ENCODE measurements around the gene NUMA1.

Gene NUMA1

DNA sequence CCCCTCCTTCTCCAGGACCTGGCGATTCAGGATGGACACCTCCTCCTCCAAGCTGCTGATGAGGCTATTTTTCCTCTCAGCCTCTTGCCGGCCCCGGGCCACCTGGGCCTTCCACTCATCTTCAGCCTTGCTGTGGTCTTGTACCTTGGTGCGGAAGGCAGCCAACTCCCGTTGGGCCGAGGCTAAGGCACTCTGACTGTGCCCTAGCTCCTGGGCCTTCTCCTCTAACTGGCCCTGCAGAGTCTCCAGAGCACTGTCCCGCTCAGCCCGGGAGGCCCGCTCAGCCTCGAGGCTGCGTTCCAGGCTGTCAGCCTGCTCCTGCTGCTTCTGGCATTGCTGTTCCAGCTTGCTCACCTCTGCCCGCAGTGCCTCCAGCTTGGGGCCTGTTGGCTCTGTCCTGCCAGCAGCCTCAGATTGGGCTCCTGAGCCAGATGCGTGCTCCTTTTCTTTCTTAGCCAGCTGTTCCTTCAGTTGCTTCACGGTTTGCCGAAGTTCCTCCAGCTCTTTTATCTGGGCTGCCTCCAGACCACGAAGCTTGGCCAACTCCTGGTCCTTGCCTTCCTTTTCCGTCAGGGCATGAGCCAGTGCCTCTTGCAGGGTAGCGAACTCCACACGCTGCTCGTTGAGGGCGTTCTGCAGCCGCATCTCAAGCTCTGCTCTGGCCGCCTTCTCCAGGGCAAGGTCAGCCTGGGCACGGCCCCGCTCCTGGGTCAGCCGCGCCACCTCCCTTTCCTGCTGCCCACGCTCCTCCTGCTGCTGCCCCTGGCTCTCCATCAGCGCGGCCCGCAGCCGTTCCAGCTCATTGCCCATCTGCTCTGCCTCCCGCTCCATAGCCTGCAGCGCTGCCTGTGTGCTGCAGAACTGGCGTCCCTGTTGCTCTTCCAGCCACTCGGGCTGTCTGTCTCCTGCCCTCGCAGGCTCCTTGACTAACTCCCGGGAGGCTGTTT is 66.3 kb downstream of the NUMA1 start:
- DNase-seq: no peak

- peak; percentile 65 for DNase-seq
Observed at GRCh38 chr11:72012897-72013721, 67.2 kb downstream of the NUMA1 start.

GRCh38 chr11:72012091-72012630 is 68.2 kb downstream of the NUMA1 start:
- DNase-seq: no peak

DNA sequence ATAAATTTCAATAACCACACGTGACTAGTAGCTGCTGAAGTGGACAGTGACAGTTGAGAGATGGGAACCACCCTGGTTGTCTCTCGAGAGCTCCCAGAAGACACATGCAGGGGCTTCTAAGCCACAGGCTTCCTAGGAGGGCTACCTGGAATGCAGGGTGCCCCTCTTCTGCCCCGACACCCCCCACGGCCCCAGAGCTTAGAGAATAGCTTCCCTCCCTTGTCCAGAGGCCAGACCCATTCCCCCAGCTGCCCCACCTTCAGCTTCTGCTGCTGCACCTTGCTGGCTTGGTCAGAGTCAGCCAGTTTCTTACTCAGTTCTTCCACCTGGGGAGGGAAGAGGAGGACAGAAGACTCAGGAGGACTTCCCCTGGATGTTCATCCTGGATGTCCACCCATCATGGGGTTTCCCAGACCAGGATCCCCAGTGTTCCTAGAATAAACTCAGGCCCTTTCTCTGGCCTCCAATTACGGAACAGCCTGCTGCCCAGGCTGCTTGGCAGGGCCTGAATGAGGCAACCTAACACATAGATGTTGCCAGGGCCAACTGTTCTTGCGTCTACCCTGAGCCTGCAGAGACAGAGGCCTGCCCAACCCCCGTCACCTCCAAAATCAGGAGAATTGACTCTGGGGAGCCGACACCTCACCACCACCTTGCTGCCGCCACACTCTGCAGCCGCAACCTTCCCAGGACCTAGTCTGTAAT is 69.7 kb downstream of the NUMA1 start:
- no peak for DNase-seq

GRCh38 chr11:72009156-72009555 is 71.2 kb downstream of the NUMA1 start:
- DNase-seq: no peak

- no peak for DNase-seq
Observed at GRCh38 chr11:72008728-72009127, 71.6 kb downstream of the NUMA1 start.

GRCh38 chr11:72007587-72007986 is 72.8 kb downstream of the NUMA1 start:
- no peak for DNase-seq

- DNase-seq: no peak
Observed at GRCh38 chr11:72007089-72007476, 73.3 kb downstream of the NUMA1 start.

GRCh38 chr11:72006309-72007088 is 73.8 kb downstream of the NUMA1 start:
- no peak for DNase-seq

DNA sequence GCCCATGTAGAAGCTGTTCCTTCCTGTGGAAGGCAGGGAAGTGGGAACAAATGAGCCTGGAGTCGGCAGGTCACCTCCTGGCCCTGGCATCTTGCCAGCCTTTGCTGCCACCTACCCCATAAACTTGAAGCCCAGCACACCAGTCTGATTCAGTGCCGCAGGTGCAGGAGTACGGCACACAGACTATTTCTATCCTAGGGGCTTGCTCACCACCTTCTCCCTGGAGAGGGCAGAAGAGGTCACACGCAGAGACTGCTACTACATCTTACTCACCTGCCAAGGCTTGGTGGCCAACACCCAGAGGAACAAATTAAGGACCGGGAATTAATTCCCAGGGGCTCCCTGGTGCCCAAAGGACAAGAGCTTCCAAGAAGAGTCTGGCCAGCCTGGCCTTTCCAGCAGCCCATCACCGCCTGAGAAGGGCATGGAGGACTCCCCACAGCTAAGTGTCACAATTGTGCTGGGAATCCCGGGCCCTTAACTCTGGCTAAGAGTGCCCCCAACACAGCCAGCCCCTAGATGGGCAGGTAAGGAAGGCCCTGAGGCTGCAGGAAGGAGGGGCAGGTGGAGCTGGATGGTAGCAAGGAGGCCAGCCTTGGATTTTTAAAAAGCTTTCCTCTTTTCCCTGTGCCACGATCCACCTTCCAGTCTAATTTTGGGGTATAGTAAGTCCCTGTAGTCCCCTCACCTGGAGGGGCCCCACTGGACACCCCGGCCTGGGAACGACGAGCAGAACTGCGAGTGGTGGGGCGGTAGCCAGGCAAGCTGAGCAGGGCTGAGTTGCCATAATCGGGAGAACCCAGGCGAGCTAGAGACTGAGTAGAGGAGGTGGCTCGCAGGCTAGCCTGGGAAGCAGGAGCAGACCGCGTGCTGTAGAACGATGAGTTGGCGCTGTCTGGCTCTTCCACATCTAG is 74.7 kb downstream of the NUMA1 start:
- DNase-seq: no peak

DNA sequence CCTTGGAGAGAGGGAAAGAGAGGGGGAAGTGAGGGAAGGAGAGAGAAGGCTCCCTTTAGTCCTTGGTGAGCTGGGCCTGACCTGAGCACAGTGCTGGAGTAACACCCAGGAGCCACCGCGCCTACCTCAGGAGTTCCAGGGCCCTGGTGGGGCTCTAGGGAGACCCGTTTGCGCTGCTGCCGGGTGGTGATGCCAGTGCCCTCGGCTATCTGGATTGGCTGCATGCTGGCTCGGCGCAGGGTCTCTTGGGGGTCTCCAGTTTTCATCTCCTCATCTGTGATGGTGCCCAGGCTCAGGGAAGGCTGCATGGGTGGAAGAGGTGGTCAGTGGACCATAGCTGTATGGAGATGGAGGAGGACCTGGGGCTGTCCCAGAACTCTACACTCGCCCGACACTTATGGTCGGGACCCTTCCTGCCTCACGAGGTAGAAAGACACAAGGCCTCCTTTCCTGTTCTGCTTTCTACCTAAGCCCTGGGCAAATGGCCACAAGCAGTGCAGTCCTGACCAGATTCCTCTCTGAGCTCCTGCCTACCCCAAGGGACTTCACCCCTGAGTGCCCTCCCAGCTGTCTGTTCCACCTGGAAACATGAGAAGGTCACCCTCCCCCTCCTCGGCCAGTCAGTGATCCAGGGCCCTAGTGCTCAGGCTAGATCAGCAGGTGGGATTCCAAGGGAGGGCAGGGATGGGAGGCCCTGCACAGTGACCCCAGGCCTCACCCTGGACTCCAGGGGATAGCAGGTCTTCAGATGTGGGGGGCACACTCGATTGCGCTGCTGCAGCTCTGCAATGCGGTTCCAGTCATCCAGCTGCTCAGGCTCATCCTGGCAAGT is 75.6 kb downstream of the NUMA1 start:
- DNase-seq: no peak

- DNase-seq: no peak
Observed at GRCh38 chr11:72003776-72004171, 76.6 kb downstream of the NUMA1 start.

DNA sequence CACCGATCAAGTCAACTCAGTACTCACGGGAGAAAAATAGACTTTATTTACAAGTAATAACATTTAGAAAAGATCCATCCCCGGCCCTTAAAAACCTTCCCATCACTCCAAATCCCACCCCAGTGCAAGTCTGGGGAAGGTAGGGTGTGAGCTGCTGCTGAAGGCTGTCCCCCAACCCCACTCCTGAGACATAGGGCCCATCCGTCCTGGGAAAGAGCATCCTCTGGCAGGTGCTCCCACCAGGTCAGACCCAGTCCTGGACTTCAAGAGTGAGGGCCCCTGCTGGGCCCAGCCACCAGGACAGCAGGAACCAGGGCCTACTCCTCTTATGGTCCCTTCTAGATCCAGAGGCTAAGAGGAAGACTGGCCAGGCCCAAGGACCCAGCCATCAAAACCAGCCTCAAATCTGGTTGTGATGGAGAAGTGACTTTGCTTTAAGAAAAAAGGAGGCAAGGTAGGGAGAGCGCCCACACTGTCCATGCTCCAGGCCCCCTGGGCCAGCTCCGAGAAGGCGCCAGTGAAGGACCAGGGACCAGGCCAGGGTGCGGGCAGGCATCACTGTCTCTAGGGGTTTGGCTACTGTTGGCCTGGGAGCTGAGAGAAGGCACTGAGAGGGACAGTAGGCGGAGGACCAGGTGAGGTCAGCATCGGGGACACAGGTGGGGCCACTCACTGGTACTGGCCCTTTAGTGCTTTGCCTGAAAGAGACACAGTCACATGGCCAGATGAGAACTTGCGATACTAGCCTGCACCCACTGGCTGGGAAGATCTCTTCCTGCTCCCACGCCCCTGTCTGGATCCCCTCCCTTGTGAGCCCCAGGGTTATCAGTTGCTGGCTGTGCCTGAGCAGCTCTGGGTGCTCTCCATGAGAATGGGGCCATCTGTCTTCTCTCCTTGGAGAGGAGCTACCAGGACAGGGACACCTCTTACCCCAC is 77.2 kb downstream of the NUMA1 start:
- no peak for DNase-seq

DNA sequence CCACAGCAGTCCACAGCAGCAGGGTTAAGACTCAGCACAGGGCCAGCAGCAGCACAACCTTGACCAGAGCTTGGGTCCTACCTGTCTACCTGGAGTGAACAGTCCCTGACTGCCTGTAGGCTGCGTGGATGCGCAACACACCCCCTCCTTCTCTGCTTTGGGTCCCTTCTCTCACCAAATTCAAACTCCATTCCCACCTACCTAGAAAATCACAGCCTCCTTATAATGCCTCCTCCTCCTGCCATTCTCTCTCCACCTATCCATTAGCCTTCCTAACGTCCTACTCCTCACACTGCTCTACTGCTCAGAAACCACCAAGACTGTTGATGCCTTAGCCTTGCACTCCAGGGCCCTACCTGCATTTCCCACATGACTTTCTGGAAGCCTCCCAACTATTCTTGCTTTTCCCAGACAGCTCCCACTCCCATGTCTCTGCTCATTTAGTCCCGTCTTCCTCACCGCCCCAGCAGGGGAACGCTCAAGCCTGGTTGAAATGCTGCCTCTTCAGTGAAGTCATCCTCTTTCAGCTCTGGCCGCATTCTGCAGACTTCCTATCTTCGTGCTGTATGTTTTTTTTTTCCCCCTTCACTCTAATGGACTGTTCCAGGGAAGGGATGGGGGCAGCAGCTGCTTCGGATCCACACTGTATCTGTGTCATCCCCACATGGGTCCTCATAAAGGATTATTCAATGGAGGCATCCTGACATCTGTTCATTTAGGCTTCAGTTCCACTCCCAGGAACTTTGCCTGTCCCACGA is 78.3 kb downstream of the NUMA1 start:
- no peak for DNase-seq

GRCh38 chr11:72001285-72001684 is 79.1 kb downstream of the NUMA1 start:
- DNase-seq: no peak

- DNase-seq: no peak
Observed at GRCh38 chr11:72000202-72000867, 80.0 kb downstream of the NUMA1 start.

- DNase-seq: no peak
Observed at GRCh38 chr11:71999798-72000197, 80.5 kb downstream of the NUMA1 start.

GRCh38 chr11:71999362-71999761 is 81.0 kb downstream of the NUMA1 start:
- DNase-seq: no peak
